GM18873 (cell line): ENCODE measurements around the gene GUCY2C.
A peak's percentile ranks its signal among the peaks of the same experiment; 100 is the strongest.

Experiments used
- ATAC-seq: cut with Tn5 transposase; IDR thresholded peaks from one replicate; pipeline ENCODE4 v1.9.1; 2021; ENCODE audit warnings: mild to moderate bottlenecking, moderate library complexity, moderate number of reproducible peaks; ENCODE audit not compliant: unreplicated experiment, low FRiP score

Gene GUCY2C

DNA sequence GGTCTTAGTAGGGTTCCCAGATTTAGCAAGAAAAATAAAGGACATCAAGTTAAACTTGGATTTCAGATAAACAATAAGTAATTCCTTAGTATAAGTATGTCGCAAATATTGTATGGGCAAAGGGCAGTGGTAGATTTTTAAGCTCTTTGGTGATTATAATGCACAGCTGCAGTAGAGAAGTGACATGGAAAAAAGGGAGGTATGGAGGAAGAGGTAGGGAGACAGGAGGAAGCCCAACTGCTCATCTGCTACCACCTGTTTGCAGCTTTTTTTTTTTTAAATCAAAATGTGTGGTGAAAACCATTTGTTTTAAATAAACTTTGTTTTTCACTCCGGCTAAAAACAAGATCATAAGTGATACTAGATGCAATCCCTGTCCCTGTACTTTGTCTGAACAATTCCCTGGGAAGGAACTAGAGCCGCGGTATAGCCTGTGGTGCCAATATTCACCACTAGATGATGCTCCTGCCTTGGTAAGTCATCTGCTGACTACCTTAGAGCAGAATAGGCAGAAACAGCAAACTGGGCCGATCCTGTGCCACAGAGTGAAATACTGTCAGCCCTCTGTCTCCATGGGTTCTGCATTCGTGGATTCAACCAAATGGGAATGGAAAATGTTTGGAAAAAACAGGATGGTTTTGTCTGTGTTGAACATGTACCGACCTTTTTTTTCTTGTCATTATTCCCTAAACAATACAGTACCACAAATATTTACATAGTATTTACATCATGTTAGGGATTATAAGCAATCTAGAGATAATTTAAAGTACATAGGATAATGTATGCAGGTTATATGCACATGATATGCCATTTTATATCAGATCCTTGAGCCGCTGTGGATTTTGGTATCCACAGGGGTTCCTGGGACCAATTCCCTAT is 66.3 kb downstream of the GUCY2C start:
- ATAC-seq, result peak; percentile 91

- ATAC-seq, result no peak
Measured at GRCh38 chr12:14628771-14629170, 67.6 kb downstream of the GUCY2C start.

- peak; percentile 68 for ATAC-seq
Measured at GRCh38 chr12:14621826-14622225, 74.6 kb downstream of the GUCY2C start.

GRCh38 chr12:14619741-14620501 is 76.5 kb downstream of the GUCY2C start:
- peak; percentile 73 for ATAC-seq

DNA sequence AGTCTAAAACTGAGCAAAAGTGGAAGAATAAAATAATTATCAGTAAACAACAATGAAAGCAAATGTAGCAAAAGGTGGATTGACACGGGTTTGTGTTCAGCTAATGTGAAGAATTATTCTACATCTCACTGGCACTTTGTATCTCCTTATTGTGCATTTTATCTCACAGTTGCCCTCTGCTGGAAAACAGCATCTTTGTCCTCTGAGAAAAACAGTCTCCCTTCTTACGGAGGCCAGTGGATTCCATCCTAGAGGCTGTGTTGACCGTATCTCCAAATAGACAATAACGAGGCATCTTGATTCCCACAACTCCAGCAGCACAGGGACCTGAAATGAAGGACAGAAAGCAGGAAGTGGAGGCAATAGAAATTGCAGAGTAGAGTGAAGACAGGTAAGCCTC is 77.4 kb downstream of the GUCY2C start:
- no peak for ATAC-seq

GRCh38 chr12:14614704-14615121 is 81.7 kb downstream of the GUCY2C start:
- peak; percentile 51 for ATAC-seq

DNA sequence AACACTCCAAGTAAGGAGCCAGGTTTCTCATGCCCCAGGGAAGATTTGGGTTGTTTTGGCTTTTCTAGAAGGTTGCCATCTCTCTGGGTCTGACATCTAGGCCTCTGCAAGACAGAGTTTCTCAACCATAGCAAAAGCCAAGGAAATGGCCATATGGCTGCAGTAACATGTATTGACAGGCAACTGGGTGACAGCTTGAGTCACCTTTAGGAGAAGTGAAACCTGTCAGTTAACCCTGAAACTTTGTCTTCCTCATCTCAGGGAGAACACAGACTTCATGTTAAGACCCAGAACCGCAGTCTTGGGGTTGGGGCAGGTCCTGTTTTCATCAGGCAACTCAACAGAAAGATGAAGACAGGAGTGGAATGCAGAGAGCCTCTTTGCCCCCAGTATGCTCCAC is 82.7 kb downstream of the GUCY2C start:
- peak; percentile 97 for ATAC-seq

DNA sequence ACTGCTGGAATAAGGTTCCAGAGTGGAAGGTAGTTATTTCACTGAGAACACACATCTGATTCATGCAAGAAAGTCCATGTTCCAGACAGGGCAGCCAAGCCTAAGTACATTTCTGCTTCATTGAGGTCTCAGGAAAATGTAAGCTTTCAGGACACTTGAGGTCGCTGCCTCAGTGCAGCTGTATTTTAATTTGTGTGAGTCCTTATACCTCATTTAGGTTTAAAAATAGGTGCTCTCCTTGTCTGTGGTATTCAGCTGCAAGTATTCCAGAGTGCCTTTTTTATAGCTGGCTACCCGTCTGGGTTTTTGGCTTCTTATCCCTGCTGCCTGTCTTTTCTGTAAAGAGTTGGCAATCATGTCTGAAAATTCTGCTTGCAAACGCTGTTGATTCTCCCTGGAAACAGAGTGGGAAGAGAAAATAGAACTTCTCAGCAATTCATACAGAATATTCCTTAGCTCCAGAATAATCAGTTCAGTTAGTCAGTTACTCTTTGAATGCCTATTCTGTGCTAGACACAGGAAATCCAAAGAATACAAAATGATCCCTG is 83.4 kb downstream of the GUCY2C start:
- no peak for ATAC-seq

DNA sequence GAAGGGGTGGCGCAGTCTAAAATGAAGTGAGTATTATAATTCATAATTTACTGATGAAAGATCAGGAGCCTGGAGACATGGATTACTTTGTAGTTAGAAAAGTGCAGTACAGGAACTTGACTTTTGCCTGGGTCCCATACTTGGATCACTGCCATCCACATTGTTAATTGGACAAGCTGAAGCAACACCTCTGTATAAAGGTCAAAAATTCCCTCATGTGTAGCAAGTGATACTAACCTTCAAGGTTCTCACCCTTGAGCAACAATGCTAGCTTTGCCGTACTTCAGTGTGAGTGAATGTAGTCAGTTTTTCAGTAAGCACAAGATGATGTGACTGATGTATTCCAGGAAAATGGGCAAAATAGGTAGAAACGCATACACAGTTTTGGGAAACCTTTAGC is 84.1 kb downstream of the GUCY2C start:
- ATAC-seq, result no peak

DNA sequence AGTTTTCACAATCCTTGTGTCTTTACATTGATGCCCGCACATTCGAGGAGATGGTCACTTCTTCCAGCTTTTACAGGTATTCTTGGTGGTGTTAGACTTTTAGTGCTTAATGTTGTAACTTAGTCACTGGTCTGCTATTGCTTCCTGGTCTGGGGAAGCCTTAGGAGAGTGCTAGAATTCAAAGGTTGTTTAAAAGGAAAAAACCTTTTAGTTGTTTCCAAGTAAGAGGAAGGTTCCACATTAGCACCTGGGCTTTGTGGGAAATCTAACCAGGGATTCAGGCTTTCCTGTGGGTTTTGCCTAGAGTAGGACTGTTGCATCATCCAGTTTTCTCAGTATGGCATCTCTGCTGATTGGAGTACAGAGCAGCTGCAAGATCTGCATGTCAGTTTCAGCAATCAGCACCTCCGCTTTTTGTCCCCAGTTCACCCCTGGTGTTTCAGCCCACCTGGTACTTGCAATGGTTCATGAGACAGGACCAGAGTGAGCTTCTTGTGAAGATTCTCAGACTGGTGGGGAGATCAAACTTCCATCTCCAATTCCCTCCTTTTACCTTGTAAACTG is 84.7 kb downstream of the GUCY2C start:
- no peak for ATAC-seq

- no peak for ATAC-seq
Measured at GRCh38 chr12:14607568-14607967, 88.8 kb downstream of the GUCY2C start.

GRCh38 chr12:14605401-14605989 is 90.9 kb downstream of the GUCY2C start:
- ATAC-seq, result no peak

DNA sequence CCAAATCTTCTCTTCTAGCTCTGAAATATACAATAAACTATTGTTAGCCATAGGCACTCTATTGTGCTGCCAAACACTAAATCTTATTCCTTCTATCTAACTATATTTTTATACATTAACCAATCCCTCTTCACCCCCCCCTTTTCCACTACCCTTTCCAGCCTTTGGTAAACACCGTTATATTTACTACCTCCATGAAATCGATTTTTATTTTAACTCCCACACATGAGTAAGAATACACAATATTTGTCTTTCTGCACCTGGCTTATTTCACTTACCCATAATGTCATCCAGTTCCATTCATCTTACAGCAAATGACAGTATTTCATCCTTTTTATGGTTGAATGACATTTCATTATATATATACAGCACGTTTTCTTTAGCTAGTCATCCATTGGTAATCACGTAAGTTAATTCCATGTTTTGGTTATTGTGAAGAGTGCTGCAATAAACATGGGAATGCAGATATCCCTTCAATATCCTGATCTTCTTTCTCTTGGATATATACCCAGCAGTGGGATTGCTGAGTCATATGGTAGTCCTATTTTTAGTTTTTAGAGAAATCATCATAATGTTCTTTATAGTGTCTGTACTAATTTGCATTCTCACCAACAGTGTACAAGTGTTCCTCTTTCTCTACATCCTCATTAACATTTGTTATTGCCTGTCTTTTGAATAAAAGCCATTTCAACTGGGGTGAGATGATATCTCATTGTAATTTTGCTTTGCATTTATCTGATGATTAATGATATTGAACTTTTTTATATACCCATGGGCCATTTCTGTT is 94.5 kb downstream of the GUCY2C start:
- no peak for ATAC-seq

DNA sequence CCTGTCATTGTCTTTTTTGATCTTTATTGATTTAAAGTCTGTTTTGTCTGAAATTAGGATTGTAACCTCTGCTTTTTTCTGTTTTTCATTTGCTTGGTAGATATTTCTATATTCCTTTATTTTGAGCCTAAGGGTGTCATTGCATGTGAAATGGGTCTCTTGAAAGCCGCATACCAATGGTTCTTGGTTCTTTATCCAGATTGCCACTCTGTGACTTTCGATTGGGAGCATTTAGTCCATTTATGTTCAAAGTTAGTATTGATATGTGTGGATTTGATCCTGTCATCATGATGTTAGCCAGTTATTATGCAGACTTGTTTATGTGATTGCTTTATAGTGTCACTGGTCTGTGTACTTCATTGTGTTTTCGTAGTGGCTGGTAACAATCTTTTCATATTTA is 98.9 kb downstream of the GUCY2C start:
- no peak for ATAC-seq

GRCh38 chr12:14591719-14592118 is 104.7 kb downstream of the GUCY2C start:
- ATAC-seq, result no peak

DNA sequence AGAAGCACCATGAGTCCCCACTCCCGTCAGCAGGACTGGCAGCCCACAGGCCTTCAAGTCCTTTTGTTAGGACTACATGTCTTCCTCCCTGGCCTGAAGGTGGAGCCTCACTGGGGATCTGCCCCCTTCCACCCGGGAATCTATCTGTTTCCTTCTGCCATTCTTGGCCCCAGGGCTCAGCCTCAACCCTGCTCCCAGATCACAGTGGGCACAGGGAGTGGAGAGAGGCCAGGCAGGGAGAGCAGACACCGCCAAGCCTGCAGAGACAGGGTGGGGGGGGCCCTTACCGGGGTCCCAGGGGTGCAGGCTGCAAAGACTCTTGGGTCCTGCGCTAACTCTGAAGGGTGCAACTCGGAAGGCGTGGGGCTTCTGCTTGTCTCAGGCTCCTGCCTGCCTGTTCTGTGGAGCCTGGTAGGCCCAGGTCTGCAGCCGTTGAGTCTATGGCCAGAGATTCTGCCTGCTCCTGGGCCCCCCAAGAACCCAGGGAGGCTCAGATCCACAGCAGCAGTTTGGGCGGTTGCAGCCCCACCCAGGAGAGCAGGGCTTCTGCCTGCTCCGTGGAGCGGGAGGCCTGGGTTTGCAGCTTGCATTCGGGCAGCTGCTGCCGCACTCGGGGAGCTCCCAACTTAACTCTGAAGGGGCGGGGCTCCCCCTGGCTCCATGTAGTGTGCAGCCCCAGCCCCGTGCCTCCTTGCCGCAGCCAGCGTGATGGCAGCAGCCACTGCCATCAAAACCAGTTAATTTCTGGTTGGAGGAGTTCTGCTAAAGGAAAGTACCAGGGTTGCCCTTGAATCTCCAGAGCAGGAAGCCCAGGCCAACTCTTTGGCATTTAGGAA is 107.0 kb downstream of the GUCY2C start:
- ATAC-seq, result no peak

DNA sequence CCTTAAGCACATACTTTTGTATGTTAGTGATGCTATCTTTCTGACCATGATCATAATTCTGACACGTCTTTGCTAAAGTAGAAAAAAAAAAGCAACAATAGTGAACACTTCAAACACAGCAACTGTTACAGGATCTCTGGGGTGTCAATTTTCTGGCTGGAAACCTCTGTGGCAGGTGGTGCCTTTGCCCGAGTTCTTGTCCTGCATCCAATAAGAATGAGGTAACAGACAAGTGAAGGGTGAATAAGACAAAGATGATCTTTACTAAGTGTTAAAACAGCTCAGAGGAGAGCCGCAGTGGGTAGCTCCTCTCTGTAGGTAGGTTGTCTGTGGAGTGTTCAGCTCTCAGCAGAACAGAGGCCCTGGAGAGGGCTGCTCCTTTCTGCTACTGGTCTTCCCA is 107.8 kb downstream of the GUCY2C start:
- no peak for ATAC-seq

DNA sequence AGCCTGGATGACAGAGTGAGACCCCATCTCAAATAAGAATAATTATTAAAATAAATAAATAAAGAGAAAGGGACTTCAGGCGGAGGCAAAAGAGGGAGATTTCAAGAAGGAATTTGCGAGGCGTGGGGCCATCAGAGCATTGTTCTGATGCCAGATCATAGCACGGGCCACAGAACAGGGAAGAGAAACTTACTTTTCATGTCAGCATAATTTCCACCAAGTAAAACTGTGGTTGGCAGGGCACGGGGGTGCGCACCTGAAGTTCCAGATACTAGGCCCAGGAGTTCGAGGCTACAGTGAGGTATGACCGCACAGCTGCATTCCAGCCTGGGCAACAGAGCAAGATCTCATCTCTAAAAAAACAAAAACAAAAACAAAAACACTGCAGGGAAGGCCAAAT is 117.8 kb downstream of the GUCY2C start:
- no peak for ATAC-seq

DNA sequence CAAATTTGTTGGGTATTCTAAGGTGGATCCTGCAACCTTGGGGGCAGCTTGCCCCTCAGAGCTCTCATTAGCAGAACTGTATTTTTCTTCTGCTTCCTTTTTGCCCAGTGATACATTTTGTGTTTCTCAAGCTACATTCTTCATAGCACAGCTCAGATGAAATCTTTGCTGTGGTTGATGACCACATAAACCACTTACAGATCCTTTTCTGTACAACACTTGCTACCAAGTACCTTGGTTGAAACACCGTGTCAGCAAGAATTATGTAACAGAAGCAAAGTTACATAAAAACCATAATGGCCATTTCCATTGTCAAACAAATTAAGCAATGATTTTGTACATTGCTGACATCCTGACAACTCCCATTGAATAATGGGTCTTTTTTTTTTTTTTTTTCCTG is 119.1 kb downstream of the GUCY2C start:
- ATAC-seq, result no peak
